ENCODE measurements around the gene GTF3C4.
A peak's percentile ranks its signal among the peaks of the same experiment; 100 is the strongest.

GTF3C4 gene

GRCh38 chr9:132647806-132648205 lies 22.5 kb upstream of the GTF3C4 start:
- DNase-seq (ENCODE audit: low read depth) = no peak

GRCh38 chr9:132648283-132648682 lies 22.0 kb upstream of the GTF3C4 start:
- no peak for DNase-seq (ENCODE audit: low read depth)

- DNase-seq (ENCODE audit: low read depth) = no peak
These were observed 21.6 kb upstream of the GTF3C4 start for GRCh38 chr9:132648685-132649084.

GRCh38 chr9:132651259-132651658 lies 19.0 kb upstream of the GTF3C4 start:
- DNase-seq (ENCODE audit: low read depth) = no peak

GRCh38 chr9:132656299-132656698 lies 14.0 kb upstream of the GTF3C4 start:
- DNase-seq (ENCODE audit: low read depth) = no peak

GRCh38 chr9:132662152-132662945 lies 7.9 kb upstream of the GTF3C4 start:
- DNase-seq (ENCODE audit: low read depth) = no peak

- no peak for DNase-seq (ENCODE audit: low read depth)
These were observed 7.1 kb upstream of the GTF3C4 start for GRCh38 chr9:132663117-132663516.

- no peak for DNase-seq (ENCODE audit: low read depth)
These were observed 6.4 kb upstream of the GTF3C4 start for GRCh38 chr9:132663851-132664250.

GRCh38 chr9:132669319-132669697 lies 956 bp upstream of the GTF3C4 start:
- no peak for DNase-seq (ENCODE audit: low read depth)

- peak; percentile 81 for DNase-seq (ENCODE audit: low read depth)
These were observed 387 bp upstream of the GTF3C4 start, which contains the start of gene DDX31 for GRCh38 chr9:132669698-132670456. Gene DDX31, minus strand, starts transcription at chr9:132669983. Its CDS starts 49 bp downstream, at chr9:132669934.

- no peak for DNase-seq (ENCODE audit: low read depth)
These were observed 1.6 kb downstream of the GTF3C4 start for GRCh38 chr9:132671620-132672412.

- DNase-seq (ENCODE audit: low read depth) = no peak
These were observed 2.1 kb downstream of the GTF3C4 start for GRCh38 chr9:132672413-132672690.

GRCh38 chr9:132673355-132673754 lies 3.1 kb downstream of the GTF3C4 start:
- DNase-seq (ENCODE audit: low read depth) = no peak

- no peak for DNase-seq (ENCODE audit: low read depth)
These were observed 4.2 kb downstream of the GTF3C4 start for GRCh38 chr9:132674485-132674884.

GRCh38 chr9:132677976-132678375 lies 7.7 kb downstream of the GTF3C4 start:
- DNase-seq (ENCODE audit: low read depth) = no peak

- no peak for DNase-seq (ENCODE audit: low read depth)
These were observed 9.8 kb downstream of the GTF3C4 start for GRCh38 chr9:132679946-132680625.

GRCh38 chr9:132681561-132681960 lies 11.3 kb downstream of the GTF3C4 start:
- no peak for DNase-seq (ENCODE audit: low read depth)

GRCh38 chr9:132683873-132684272 lies 13.6 kb downstream of the GTF3C4 start:
- DNase-seq (ENCODE audit: low read depth) = no peak

GRCh38 chr9:132690696-132691095 lies 20.4 kb downstream of the GTF3C4 start:
- DNase-seq (ENCODE audit: low read depth) = no peak

- DNase-seq (ENCODE audit: low read depth) = no peak
These were observed 23.9 kb downstream of the GTF3C4 start for GRCh38 chr9:132694144-132694543.

GRCh38 chr9:132697230-132697629 lies 27.0 kb downstream of the GTF3C4 start:
- no peak for DNase-seq (ENCODE audit: low read depth)

GRCh38 chr9:132698989-132699388 lies 28.7 kb downstream of the GTF3C4 start:
- no peak for DNase-seq (ENCODE audit: low read depth)
